HG02798 (cell line): ENCODE data around the gene SHISA9.

Experiments
- ATAC-seq: cut with Tn5 transposase; IDR thresholded peaks from one replicate; pipeline ENCODE4 v1.9.1; 2021; ENCODE audit warnings: mild to moderate bottlenecking; ENCODE audit not compliant: unreplicated experiment, poor library complexity

SHISA9 gene

DNA sequence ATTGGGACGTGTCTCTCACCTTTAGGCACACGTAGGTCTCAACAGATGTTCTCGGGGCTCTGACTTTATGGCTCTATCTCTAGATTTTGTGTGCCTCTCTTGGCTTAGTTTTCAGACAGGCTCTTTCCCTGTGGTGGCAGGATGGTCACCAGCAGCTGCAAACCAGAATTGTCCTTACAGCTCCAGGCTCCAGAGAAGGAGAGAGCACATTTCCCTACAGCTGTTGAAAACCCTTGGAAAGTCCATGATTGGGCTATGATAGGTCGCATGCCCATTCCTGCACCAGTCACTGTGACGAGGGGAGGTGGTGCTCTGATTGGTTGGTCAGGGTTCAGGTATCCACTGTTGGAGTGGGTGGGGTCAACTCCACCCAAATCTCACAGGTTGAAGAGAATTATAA is 41.5 kb downstream of the SHISA9 start:
- no peak for ATAC-seq

DNA sequence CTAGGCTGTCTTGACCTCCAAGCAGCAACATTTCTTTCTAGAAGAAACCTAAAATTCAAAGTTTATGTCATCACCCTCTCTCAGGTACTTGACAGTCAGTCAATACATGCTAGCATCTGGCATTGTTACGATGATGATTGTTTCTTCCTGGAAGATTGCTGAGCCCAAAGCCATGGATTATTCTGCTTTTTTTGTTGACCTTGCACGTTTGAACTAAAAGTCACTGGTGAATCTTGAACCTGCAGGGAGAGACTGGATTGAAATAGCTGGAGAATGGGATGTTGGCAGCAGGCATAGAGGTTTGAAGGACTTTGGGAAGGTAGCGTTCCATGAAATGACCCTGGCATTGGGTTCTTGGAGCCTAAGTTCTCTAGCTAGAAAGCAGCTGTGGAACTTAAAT is 42.9 kb downstream of the SHISA9 start:
- ATAC-seq, result no peak

DNA sequence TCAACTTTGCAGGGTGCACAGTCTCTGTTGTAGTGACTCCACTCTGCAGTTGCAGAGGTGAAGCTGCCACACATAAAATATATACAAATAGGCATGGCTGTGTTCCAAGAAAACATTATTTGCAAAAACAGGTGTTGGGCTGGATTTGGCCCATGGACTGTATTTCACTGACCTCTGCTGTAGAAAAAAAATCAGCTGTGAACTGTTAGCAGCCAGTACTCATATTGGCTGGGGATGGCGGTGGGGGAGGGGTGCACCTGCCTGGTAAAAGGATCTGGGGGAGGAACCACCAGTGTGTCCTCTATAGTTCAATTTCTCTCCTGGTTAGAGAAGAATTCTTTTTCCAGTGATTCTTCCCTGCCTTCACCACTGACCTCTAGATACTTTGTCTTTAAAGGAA is 50.0 kb downstream of the SHISA9 start:
- ATAC-seq, result no peak

DNA sequence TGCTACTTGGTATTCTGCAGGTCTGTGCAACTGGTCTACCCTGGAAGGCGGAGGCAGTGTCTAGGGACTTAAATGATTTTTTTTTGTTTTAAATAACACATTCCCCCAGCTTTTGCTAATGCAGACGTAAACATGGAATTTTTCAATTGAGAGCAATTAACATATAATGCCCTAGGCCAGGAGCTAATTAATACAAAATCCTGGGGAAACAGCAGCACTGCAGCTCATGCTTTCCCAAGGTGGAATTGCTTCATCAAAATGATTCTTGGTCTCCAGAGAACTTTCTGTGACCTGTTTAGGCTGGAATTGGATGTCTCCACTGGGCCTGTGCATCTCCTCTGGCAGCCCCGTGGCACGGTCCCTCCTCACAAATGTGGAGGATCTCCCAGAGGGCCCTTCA is 50.6 kb downstream of the SHISA9 start:
- ATAC-seq, result no peak

DNA sequence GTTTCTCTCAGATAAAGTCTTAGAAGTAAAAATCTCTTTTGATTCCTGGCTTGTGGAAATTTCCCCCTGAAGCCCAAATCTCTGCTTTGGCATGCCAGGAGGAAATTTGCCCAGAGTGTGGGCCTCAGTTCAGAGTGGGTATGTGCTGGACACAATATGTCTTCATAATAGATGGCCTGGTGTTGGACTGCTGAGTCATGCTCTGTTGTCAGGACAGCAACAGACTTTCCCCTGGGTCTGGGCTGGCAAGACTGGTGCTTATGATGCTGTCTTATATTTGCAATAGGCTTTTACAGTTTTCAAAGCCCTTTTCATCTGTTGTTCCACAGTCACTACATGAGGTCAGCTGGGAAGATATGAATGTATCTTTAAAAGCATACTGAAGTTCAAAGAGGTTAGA is 57.0 kb downstream of the SHISA9 start:
- ATAC-seq, result no peak

DNA sequence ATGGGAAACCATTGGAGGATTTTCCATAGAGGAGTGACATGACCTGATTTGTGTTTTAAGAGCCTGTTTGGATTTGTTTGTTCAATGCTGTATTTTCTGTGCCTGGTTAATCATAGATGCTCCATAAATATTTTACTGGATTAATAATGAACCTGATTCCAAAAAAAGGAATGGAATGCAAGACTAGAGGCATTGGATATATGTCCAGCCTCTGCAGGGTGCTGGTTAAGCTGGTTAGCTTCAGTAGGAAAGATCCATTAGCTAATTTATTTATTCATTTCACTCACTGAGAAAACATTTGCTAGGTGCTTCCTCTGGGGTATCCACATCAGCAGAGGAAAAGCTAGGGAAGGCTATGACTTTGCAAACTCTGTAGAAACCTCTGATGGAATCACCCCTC is 57.7 kb downstream of the SHISA9 start:
- no peak for ATAC-seq

DNA sequence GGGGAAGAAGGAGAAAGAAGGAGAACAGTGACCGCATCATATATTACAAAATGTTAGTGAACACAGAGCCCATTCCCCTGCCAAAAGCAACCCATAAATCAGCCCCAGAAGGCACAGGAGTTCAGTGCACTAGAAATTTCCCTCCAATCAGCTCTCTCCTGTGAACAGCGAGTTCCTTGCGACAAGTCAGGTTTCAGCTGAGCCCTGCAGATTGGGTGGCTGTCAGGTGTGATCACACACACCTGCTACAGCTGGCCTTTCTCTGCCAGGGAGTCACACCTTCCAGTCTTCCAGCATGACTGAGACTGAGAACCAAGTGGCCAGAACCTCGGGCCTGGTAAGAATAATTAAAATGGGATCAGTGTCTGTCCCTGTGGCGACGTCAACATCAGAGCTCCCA is 60.2 kb downstream of the SHISA9 start:
- ATAC-seq, result no peak

DNA sequence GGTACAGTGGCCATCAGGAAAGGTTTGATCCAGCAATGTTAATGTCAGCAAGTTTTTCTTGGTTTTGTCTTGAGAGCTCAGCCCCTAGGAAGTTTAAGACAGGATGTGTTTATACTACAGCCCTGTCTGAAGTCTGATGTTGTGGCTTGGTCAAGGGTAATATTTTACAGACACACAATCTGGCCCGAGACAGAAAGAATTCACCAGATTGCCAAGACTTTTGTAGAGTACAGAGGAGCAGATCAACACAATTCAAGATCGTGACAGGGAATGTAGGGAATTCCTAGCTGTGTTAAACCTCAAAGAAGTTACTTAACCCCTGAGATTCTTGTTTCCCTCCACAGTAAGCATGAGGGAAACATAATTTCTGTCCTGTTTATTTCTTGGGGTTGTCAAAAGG is 63.1 kb downstream of the SHISA9 start:
- no peak for ATAC-seq

DNA sequence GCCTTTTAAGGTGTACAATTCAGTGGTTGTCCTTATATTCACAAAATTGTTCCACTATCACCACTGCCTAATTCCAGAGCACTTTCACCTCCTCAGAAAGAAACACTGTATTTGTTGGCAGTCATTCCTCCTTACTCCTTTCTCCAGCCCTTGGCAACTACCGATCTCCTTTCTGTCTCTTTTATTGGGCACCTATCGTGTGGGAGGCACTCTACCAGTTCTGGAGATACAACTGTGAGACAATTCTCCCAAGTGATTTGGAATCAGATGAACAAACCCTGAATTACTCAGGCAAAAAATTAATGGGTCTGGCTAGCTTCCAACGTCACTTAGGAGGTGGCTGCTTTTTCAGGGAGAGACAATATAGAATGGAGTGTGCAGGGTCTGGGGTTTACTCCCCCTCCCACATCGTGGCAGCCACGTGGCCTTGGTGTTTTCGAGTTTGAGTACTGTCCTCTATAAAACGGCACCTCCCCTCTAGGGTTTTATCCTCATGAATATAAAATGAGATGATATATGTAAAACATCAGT is 63.9 kb downstream of the SHISA9 start:
- no peak for ATAC-seq

DNA sequence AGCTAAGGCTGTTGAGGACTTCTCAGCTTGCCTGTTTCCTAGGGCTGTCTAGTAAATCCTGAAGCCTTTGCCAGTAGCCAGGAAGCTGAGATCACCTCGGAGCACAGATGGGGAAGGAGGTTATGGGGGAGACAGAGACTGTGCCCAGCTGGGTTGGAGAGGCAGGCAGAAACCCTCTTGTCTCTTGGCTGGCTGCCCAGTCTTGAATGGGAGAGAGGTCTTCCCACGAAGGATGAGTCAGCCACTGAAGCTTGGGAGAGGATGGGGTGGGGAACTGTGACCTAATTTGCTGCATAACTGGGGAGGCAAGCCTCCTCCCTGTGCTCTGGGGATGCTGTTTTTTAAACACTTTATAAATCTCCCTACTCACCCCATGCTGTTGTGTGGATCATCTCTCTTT is 69.8 kb downstream of the SHISA9 start:
- ATAC-seq, result no peak

DNA sequence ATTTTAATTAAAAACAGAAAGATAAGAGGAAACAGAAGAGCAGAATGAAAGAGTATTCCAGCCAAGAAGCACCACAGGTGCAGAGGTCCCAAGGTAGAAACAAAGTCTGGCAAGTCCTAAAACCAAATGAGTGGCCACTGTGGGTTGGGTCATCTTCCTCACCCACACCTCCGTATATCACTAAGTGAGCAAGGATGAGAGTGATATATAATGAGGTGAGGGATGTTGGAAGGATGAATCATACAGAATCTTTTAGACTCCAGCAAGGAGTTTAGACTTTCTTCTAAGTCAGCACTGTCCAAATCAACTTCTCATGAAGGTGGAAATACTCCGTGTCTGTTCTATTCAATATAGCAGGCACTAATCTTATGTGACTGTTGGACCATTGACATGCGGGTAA is 70.8 kb downstream of the SHISA9 start:
- ATAC-seq, result no peak

DNA sequence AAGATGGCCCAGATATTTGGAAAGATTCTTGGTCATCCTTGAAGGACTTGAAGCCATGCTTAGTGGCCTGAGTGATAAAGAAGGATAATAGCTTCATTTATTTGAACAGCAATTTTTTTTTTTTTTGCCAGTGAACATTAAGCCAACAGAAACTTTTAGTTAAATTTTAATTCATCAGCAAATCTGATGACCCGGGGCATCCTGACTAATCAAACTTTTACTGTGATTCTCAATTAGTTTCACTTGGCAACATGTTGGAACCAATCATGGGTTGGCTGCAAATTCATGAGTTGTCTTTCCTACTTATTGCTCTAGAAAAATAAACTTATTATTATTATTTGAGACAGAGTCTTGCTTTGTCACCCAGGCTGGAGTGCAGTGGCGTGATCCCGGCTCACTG is 74.4 kb downstream of the SHISA9 start:
- no peak for ATAC-seq

DNA sequence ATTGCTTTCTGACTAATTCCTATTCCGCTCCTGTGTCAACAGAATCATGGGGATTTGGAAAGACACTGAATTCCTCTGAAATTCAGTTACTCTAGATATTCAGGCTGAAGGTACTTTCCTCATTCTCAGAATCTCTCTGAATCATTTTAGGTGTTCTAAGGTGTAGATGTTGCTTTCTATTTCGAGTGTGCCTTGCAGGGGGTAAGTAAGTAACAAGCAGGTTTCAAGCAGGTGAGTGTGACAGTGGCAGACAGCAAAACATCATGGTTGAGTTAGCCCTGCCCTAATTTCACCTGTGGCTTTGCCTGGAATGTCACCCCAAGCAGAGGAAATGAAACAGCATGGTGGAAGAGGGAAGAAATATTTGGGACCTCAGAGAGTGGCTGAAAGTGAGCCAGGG is 75.1 kb downstream of the SHISA9 start:
- no peak for ATAC-seq

DNA sequence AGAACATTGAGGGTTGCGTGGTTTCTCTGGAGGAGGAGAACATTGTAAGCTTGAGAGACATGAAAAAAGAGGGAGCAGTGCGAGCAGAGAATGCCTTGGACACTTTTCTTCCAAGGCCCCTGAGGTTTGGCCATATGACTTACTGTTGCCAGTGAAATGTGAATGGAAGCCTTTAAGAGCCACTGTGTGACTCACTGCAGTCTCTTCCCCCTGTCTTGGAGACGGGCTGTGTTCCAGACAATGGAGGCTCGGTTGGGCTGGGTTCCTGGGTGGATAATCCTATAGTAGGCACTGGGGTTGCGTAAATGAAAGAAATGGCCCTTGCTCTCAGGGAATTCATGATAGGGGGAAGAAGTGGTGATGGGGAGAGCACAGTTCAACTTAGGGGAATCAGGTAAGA is 75.5 kb downstream of the SHISA9 start:
- no peak for ATAC-seq

DNA sequence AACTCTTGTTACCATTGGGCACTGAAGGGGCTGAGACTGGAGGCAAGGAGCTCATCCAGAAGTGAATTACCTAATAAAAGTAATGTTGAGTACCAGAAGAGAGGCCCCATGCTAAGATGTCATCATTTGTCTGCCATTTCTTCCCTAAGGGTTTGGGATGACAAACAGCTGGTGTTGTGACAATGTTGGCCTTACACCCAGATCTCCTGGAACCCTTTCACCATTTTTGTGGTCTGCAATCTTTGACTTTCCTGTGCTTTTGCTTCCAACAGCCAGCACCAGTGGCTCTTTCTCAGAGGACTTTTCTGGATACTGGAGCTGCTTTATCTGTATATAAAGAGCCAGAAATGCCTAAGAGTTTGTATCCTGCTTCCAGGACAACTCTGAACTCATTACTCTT is 84.1 kb downstream of the SHISA9 start:
- no peak for ATAC-seq

DNA sequence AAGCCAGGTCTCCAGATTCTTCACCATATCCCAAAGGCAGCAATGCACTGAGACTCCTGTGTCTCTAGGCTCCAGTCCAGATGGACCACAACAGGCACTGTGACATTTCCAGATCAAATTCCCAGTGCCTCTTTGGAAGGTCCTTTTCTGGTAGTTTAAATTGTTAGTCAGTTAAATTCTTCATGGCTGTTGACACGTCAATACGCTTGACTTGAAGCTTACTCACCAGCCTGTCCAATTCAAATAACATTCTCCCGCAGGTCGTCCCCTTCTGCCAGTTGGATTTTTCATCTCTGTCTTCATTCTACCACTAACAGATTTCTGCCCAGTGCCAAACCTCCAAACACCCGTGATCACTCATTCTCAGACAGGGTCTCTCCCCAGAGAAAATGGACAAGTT is 86.7 kb downstream of the SHISA9 start:
- ATAC-seq, result no peak

DNA sequence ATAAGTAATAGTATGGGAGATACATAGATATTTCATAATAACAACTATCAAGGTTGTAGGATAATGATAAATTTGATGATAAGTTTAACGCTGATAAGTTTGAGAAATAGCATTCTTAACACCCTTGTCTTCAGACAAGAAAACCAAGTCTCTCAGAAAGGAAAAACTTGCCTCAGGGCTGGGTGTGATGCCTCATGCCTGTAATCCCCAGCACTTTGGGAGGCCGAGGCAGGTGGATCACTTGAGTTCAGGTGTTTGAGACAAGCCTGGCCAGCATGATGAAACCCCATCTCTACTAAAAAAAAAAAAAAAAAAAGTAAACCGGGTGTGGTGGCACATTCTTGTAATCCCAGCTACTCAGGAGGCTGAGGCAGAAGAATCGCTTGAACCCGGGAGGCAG is 90.7 kb downstream of the SHISA9 start:
- ATAC-seq, result no peak

DNA sequence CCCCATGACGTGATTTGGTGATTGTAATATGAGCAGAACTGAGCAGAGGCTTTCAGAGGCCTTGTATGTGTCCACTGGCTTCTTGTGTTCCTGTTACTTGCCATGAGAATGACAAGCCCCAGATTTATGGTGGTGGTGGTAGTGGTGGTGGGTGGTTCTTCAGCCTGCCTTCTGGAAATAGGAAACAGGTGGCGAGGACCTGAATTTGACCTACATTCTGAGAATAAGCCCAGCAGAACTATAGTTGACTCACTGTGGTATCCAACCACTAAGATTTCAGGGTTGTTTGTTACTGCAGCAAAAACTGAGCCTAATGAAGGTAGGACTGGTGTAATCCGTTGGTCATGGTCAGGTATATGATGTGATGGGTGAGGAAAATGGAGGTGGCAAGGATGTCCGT is 93.0 kb downstream of the SHISA9 start:
- ATAC-seq, result no peak

DNA sequence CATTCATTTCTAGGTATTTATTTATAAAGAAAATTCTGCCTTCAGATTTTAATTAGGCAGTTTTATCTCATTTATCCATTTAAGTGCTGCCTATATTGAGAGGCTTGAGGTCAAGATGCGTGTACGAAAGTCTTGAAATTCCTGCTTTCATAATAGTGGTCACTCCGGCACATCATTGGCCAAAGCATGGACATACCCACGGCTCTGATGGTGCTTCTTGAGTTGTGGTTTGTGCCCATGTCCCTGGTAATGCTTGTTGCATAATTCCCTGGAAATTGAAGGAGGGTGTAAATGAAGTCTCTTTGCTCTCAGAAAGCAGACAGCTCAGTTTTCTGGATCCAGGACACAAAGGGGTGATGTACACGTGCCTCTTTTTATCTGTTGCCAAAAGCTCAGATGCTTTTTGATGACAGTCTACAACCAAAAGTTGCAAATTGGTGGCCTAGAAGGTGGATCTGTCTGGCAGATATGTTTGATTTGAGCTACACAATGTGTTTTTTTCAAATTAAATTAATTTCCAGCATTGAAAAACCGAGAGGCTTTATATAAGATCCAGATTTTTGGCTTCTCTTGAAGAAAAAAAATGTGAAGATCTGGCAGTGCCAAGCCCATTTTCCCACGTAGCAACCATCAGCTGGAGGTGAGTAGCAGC is 94.4 kb downstream of the SHISA9 start:
- ATAC-seq, result no peak

DNA sequence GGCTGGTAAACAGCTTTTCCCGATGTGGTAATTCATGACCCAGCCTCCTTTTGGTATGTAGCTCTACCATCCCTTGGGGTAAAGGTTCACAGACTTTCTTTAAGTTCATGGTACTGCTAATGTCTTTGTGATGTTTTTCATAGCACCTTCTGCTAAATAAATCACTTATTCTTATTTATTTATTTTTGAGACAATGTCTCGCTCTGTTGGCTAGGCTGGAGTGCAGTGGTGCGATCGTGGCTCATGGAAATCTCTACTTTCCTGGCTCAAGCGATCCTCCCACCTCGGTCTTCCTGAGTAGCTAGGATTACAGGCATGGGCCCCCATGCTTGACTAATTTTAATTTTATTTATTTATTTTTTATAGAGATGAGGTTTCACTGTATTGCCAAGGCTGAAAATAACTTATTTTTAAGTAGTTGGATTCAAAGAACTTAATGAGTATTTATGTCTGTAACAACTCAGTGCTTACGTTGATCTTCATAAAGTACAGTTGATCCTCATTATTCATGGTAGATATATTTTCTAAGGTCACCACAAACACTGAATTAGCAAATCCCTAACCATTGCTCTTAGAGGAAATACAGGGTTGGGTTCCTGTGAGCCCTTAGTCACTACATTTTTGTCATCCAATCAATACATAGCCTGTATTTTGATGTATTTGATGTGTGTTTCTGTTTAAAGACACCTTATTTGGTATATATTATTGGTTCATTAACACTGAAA is 97.1 kb downstream of the SHISA9 start:
- no peak for ATAC-seq

DNA sequence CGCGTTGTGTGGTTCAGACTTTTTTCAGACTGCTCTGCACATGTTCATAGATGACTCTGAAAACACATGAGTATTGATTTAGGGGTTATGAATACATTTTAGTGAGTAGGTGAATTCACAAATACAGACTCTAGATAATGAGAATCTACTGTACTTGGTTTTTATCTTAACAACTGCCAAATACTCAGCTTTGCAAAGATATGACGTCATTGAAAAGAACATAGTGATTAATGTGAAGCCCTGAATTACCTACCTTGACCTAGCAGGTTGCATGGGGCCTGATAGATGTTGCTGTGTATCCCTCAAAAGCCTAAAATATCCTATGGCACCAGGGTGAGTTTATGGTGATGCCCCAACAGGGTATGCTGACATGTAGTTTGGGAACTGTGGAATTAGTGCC is 98.0 kb downstream of the SHISA9 start:
- ATAC-seq, result no peak

DNA sequence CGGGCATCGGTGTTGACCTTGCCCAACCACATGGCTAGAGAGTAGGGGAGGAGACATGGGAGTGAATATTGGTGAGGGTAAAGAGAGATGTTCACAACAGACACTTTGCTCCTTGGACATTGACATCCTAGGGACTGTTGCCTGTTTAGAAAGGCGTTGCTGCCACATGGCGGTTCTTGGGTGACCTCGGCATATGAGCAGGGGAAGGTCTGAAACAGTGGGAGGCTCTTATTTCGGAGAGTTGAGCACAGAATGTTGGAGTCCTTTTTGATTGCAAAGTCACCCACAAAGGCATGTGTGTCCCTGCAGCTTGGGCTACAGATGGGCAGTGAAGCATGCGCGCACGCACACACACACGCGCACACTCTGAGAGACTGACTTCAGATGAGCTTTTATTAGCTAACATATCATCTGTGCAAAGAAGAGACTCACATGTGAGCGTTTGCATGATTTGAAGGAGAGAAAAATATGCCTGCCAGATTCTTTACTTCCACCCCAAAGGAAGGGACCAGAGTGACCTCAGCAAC is 104.4 kb downstream of the SHISA9 start:
- ATAC-seq, result no peak
